ENCODE data around the gene SLC11A2.

DNA sequence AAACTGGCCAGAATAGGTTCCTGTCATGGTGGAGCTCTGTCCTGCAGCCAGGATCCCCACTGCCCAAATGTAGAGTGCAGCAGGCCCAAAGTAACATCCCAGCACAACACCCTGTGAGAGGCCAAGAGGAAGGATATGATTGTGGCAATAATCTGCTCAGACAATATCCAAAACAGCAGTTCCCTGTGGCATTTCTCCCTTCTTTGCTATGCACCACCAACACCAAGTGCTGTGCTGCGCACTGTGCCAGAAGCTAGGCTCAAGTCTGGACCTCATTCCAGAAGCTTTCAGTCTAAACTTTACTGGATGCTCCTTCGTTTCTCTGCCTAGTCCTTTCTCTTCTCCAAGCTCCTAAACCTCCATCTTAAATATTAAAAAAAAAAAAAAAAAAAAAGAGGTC lies 33.4 kb downstream of the SLC11A2 start:
- no peak for TF ChIP-seq EZH2 (IDR thresholded peaks at IDR 0.05)
- TF ChIP-seq POLR2AphosphoS5 (IDR thresholded peaks at IDR 0.05; ENCODE audit: borderline replicate concordance, low read depth, low read length), result no peak
